Neural progenitor cell (in vitro differentiated cells): ENCODE measurements around the gene VIM. TPM values are rescaled to one million over a fixed set of nuclear protein-coding genes. Genes with fewer than 3 reads are reported as not detected.
A peak's percentile ranks its signal among the peaks of the same experiment; 100 is the strongest.
"Not testable (repeated sequence)": the region's sequence is repeated elsewhere in the genome, so short reads cannot be mapped to it uniquely, and the experiment has no call there.

ENCODE experiments used
- DNase-seq: peaks from one replicate; pipeline ENCODE4 v3.0.0-alpha.2; 2016; ENCODE audit warnings: low spot score
- H2AFZ ChIP-seq: fragments of 200-600 bp; sonication (generic); replicated peaks from 2 replicates; pipeline ENCODE4 v1.6.1; 2016; ENCODE audit warnings: antibody characterized with exemption
- H3F3A ChIP-seq: fragments of 200-600 bp; sonication (generic); 2 replicates; pipeline ENCODE4 v1.6.1; 2016; ENCODE audit warnings: antibody characterized with exemption, low read depth
- H3K27ac ChIP-seq: fragments of 200-600 bp; sonication (generic); 2 replicates; pipeline ENCODE4 v1.5.1; 2016; ENCODE audit warnings: mild to moderate bottlenecking
- H3K27me3 ChIP-seq: fragments of 200-600 bp; sonication (generic); 2 replicates; pipeline ENCODE4 v1.6.1; 2016; ENCODE audit warnings: mild to moderate bottlenecking, moderate library complexity
- H3K36me3 ChIP-seq: fragments of 200-600 bp; sonication (generic); 2 replicates; pipeline ENCODE4 v1.5.1; 2016
- H3K4me1 ChIP-seq: fragments of 200-600 bp; sonication (generic); 2 replicates; pipeline ENCODE4 v1.6.1; 2016; ENCODE audit warnings: mixed run types
- H3K4me2 ChIP-seq: fragments of 200-600 bp; sonication (generic); 2 replicates; pipeline ENCODE4 v1.6.1; 2016
- H3K4me3 ChIP-seq: fragments of 200-600 bp; sonication (generic); 2 replicates; pipeline ENCODE4 v1.5.1; 2016
- H3K79me2 ChIP-seq: fragments of 200-600 bp; sonication (generic); 2 replicates; pipeline ENCODE4 v1.6.1; 2016; ENCODE audit warnings: low read depth
- H3K9ac ChIP-seq: fragments of 200-600 bp; sonication (generic); 2 replicates; pipeline ENCODE4 v1.6.1; 2016
- H3K9me3 ChIP-seq: fragments of 200-600 bp; sonication (generic); 2 replicates; pipeline ENCODE4 v1.5.1; 2016; ENCODE audit warnings: low read depth
- H4K20me1 ChIP-seq: fragments of 200-600 bp; sonication (generic); 2 replicates; pipeline ENCODE4 v1.6.1; 2016; ENCODE audit warnings: low read depth
- H3K27ac Mint-ChIP-seq: 3 replicates; pipeline ENCODE4 v1.8.0; 2021; ENCODE audit warnings: mixed read lengths
- H3K27me3 Mint-ChIP-seq: 2 replicates; pipeline ENCODE4 v1.8.0; 2022; ENCODE audit warnings: low read depth, mild to moderate bottlenecking, inconsistent platforms, moderate library complexity, mixed read lengths; ENCODE audit not compliant: insufficient read depth
- H3K36me3 Mint-ChIP-seq: 3 replicates; pipeline ENCODE4 v1.8.0; 2021; ENCODE audit warnings: mixed read lengths
- H3K4me1 Mint-ChIP-seq: 3 replicates; pipeline ENCODE4 v1.8.0; 2021; ENCODE audit warnings: mixed read lengths
- H3K4me3 Mint-ChIP-seq: 3 replicates; pipeline ENCODE4 v1.8.0; 2021; ENCODE audit warnings: mild to moderate bottlenecking, moderate library complexity, mixed read lengths
- H3K9me3 Mint-ChIP-seq: 3 replicates; pipeline ENCODE4 v1.8.0; 2020; ENCODE audit warnings: mixed read lengths
- CTCF ChIP-seq: fragments of 200-600 bp; sonication (generic); IDR thresholded peaks from 2 replicates; pipeline ENCODE4 v1.5.1; 2017; ENCODE audit warnings: antibody characterized with exemption, mild to moderate bottlenecking
- EZH2 ChIP-seq: fragments of 200-600 bp; sonication (generic); IDR thresholded peaks from 2 replicates; pipeline ENCODE4 v1.6.1; 2017; ENCODE audit warnings: antibody characterized with exemption, mild to moderate bottlenecking, moderate library complexity
- EZH2phosphoT487 ChIP-seq: fragments of 200-600 bp; sonication (generic); IDR thresholded peaks from 2 replicates; pipeline ENCODE4 v1.6.1; 2017; ENCODE audit warnings: antibody characterized with exemption
- total RNA-seq: library from RNA; depleted of rRNA; stranded (reverse); fragments of >200 nt; gene quantifications from 2 replicates; pipeline ENCODE4 v1.2.3, GENCODE V29; 2015; ENCODE audit warnings: low replicate concordance

The VIM gene
- total RNA-seq, 1 donor from 2014 or later = 727 TPM

DNA sequence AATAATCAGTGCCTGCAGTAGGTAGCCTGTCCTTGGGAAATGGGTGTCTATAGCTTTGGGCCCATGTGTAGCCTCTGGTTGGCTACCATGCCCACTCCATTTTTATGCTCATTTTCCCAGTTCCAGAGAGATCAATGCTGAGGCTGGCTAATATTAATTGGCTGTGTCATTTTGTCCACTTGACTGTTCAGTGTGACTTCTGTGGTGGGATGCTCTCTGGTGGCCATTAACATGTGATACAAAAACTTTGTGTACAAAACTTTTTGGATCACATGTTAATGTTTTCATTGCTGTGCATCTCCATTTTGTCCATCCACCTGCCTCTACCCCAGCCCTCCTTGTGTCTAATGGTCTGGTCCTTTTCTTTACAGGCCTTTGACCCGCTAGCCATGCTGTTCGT lies 22.7 kb downstream of the VIM start:
- no peak for DNase-seq
- no peak overlapping the region for H3K27ac ChIP-seq
- H3K27me3 Mint-ChIP-seq = peaks cover 8% of the 10 kb centered on the region
- H3K27me3 ChIP-seq = no peaks in the 10 kb centered on the region
- no peak overlapping the region for H2AFZ ChIP-seq
- H3K4me3 Mint-ChIP-seq = no peak overlapping the region
- no peaks in the 10 kb centered on the region for H3K79me2 ChIP-seq
- no peaks in the 10 kb centered on the region for H4K20me1 ChIP-seq
- H3K9me3 ChIP-seq = peaks cover 8% of the 10 kb centered on the region
- H3K36me3 ChIP-seq = no peaks in the 10 kb centered on the region
- no peaks in the 10 kb centered on the region for H3K36me3 Mint-ChIP-seq
- H3K27ac Mint-ChIP-seq = no peak overlapping the region
- peaks cover 24% of the 10 kb centered on the region for H3K9me3 Mint-ChIP-seq
- H3K4me3 ChIP-seq = no peak overlapping the region
- no peak overlapping the region for H3K9ac ChIP-seq
- H3K4me1 ChIP-seq = no peaks in the 10 kb centered on the region
- peaks cover 5% of the 10 kb centered on the region for H3K4me1 Mint-ChIP-seq
- no peak overlapping the region for H3K4me2 ChIP-seq
- TF ChIP-seq EZH2 = no peak
- no peak for TF ChIP-seq CTCF
- no peak for TF ChIP-seq EZH2phosphoT487
- H3F3A ChIP-seq = no peaks in the 10 kb centered on the region

DNA sequence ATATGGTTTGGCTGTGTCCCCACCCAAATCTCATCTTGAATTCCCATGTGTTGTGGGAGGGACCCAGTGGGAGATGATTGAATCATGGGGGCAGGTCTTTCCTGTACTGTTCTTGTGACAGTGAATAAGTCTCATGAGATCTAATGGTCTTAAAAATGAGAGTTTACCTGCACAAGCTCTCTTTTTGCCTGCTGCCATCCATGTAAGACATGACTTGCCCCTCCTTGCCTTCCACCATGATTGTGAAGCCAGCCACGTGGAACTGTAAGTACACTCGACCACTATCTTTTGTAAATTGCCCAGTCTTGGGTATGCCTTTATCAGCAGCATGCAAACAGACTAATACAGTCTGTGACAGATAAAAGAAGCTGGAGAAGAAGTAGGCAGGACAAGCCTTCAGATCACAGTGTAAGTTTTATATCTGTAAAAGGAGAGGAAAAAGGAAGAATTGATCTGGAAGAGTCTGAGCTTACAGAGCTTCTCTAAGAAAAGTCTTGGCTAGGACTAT lies 26.6 kb downstream of the VIM start:
- H3K27ac Mint-ChIP-seq, H3F3A ChIP-seq: not testable (repeated sequence)

GRCh38 chr10:17255512-17255911 lies 27.5 kb downstream of the VIM start:
- no peaks in the 10 kb centered on the region for H3K36me3 ChIP-seq
- no peak overlapping the region for H3K4me3 Mint-ChIP-seq
- H3K9me3 Mint-ChIP-seq = peaks cover 14% of the 10 kb centered on the region
- H3K4me3 ChIP-seq = no peak overlapping the region
- DNase-seq = no peak
- H3K4me1 ChIP-seq = no peaks in the 10 kb centered on the region
- no peak for TF ChIP-seq CTCF
- no peak for TF ChIP-seq EZH2phosphoT487
- TF ChIP-seq EZH2 = no peak
- no peaks in the 10 kb centered on the region for H3K79me2 ChIP-seq
- no peaks in the 10 kb centered on the region for H3F3A ChIP-seq
- no peaks in the 10 kb centered on the region for H4K20me1 ChIP-seq
- H3K27ac ChIP-seq = no peak overlapping the region
- H3K27me3 Mint-ChIP-seq = peaks cover 5% of the 10 kb centered on the region
- no peaks in the 10 kb centered on the region for H3K27me3 ChIP-seq
- H2AFZ ChIP-seq = peak overlapping the region; percentile 26
- no peaks in the 10 kb centered on the region for H3K36me3 Mint-ChIP-seq
- no peaks in the 10 kb centered on the region for H3K9me3 ChIP-seq
- no peak overlapping the region for H3K9ac ChIP-seq
- H3K4me2 ChIP-seq = no peak overlapping the region
- H3K4me1 Mint-ChIP-seq = peaks cover 21% of the 10 kb centered on the region
- no peak overlapping the region for H3K27ac Mint-ChIP-seq

More for the DNA sequence above, 26.6 kb downstream of the VIM start:
- H3K27ac ChIP-seq, H3K4me3 Mint-ChIP-seq, H3K9me3 ChIP-seq, H3K4me3 ChIP-seq, H3K36me3 Mint-ChIP-seq, H3K4me1 ChIP-seq, DNase-seq, H2AFZ ChIP-seq, H3K79me2 ChIP-seq, H3K27me3 ChIP-seq, H4K20me1 ChIP-seq, H3K27me3 Mint-ChIP-seq, H3K4me2 ChIP-seq, H3K36me3 ChIP-seq, H3K9ac ChIP-seq: not testable (repeated sequence)
- peaks cover 21% of the 10 kb centered on the region for H3K4me1 Mint-ChIP-seq
- peaks cover 14% of the 10 kb centered on the region for H3K9me3 Mint-ChIP-seq

DNA sequence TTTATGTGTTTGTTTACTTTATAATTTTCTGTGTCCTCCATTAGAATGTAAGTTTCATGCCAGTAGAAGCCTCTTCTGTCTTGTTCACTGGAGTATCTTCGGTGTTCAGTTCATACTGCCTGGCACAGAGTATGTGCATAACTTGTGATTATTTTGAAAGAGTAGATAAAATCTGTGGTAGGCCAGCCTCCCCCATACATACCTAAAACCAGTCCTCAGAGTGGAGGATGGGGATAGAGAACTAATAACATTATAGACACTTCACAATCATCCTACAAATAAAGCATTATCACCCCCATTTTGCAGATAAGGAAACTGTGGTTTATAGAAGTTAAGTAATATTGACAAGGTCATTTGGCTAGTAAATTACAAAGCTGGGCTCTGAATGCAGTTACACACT lies 28.0 kb downstream of the VIM start:
- no peaks in the 10 kb centered on the region for H3K36me3 ChIP-seq
- H3K4me3 Mint-ChIP-seq = no peak overlapping the region
- H3F3A ChIP-seq = no peaks in the 10 kb centered on the region
- no peaks in the 10 kb centered on the region for H3K4me1 ChIP-seq
- no peak overlapping the region for H3K4me3 ChIP-seq
- no peak for DNase-seq
- H3K27ac Mint-ChIP-seq = no peak overlapping the region
- H3K79me2 ChIP-seq = no peaks in the 10 kb centered on the region
- H3K9me3 Mint-ChIP-seq = peaks cover 14% of the 10 kb centered on the region
- no peaks in the 10 kb centered on the region for H3K9me3 ChIP-seq
- H2AFZ ChIP-seq = peak overlapping the region; percentile 26
- no peaks in the 10 kb centered on the region for H4K20me1 ChIP-seq
- H3K36me3 Mint-ChIP-seq = no peaks in the 10 kb centered on the region
- H3K9ac ChIP-seq = no peak overlapping the region
- H3K27me3 ChIP-seq = no peaks in the 10 kb centered on the region
- no peak overlapping the region for H3K4me2 ChIP-seq
- H3K27ac ChIP-seq = no peak overlapping the region
- TF ChIP-seq EZH2 = no peak
- TF ChIP-seq EZH2phosphoT487 = no peak
- no peak for TF ChIP-seq CTCF
- peaks cover 3% of the 10 kb centered on the region for H3K27me3 Mint-ChIP-seq
- H3K4me1 Mint-ChIP-seq = peaks cover 21% of the 10 kb centered on the region
